HG03460 (cell line): ENCODE measurements around the gene ZNF679.
"Not testable (repeated sequence)": the region's sequence is repeated elsewhere in the genome, so short reads cannot be mapped to it uniquely, and the experiment has no call there.

Experiments used
- ATAC-seq: cut with Tn5 transposase; IDR thresholded peaks from one replicate; pipeline ENCODE4 v1.9.1; 2021; ENCODE audit not compliant: unreplicated experiment

Gene ZNF679

DNA sequence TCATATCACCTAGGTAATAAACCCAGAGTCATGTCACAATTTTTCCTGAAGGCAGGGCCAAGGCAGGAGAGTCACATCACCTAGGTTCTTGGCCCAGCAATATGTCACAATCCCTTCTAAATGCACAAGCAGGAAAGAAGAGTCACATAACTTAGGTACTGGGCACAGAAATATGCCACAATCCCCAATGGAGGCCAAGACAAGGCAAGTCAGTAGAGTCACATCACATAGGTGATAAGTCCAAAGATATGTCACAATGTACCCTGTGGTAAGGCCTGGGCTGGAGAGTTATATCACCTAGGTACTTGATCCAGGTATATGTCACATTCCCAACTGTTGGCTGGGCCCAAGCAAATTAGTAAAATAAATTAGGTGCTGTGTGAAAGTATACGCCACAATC lies at the start of gene ZNF679:
TSS of gene ZNF679 (plus strand) at position 301 of the 400 bp plus-strand sequence. CDS start 20,644 bp downstream, outside the sequence.
- ATAC-seq, result not testable (repeated sequence)

DNA sequence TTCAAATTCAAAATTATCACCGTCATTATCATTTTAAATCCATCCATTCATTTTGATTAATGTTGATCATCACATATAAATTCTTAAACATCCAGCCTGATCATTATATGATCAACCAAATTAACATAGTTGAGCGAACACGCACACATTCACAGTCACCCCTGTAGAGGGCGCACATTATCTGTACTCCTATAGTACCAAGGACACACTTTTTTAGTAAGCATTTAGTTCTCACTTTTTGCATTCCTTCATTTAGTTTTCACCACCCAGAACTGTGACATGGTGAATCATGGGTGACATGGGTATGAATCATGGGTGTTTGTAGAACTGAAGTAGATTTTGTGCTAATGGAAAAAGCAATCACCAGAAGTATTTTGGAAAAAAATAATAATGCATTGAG lies 47.3 kb upstream of the ZNF679 start:
- ATAC-seq, result no peak

DNA sequence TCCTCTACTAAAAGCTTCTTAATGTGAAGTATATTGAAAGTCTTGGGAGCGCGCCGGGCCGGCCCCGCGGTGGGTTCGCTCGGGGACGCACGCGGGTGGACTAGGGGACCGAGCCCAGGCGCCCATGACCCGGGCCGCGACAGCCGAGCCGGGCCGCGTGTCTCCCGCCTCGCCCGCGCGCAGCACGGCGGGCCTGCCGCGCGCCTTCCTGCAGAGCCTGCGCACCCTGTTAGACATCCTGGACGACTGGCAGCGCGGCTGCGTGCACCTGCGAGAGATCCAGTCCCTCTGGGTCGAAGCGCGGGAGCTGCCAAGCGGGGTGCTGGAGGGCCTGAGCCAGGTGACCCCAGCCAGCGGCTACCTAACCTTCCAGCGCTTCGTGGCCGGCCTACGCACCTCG lies 46.7 kb upstream of the ZNF679 start:
- ATAC-seq, result no peak

DNA sequence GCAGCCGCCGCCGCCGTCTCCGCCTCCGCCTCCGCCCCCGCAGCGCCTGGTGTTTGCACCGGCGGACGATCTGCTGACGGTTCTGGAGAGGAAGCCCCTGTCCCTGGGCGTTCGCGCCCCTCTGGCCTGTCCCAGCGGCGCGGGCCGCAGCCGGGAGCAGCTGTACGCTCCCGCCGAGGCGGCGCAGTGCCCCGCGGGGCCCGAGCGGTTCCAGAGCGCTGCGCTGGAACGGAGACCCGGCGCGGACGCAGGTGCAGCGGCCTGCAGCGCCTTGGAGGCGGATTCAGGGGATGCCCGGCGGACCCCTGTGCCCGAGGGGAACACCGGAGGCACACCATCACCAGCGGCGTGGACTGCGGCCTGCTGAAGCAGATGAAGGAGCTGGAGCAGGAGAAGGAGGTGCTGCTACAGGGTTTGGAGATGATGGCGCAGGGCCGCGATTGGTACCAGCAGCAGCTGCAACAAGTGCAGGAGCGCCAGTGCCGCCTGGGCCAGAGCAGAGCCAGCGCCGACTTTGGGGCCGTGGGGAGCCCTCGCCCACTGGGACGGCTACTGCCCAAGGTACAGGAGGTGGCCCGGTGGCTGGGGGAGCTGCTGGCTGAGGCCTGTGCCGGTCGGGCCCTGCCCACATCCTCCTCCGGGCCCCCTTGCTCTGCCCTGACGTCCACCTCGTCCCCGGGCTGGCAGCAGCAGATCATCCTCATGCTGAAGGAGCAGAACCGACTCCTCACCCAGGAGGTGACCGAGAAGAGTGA lies 46.1 kb upstream of the ZNF679 start:
- no peak for ATAC-seq

DNA sequence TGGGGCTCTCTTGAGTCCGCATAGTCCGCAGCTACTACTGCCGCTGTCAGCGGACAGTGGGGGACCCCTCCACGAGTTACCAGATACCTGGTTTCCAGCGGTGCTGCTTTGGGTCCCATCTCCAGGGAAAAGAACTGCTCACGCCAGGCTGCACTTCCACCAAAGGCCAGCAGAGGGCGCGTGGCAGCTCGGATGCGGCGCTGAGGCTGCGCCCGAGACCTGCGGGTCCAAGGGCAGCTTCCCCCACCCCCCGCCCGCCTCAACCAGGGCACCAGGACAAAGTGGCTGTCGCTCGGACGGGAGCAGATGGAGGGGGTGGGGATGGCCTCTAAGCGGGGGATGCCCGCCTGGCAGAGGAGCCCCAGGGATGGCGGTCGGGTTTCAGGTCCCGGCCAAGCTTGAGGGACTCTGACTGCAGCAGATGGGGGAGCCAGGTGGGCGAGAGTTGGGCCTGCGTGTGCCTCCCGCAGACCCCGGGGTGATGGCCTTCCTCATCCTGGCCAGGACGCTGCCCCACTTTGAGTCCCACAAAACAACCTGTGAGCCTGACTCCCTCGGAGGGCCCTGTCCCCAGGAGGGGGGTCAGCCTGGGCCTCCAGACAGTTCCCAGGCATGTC lies 45.0 kb upstream of the ZNF679 start:
- no peak for ATAC-seq

DNA sequence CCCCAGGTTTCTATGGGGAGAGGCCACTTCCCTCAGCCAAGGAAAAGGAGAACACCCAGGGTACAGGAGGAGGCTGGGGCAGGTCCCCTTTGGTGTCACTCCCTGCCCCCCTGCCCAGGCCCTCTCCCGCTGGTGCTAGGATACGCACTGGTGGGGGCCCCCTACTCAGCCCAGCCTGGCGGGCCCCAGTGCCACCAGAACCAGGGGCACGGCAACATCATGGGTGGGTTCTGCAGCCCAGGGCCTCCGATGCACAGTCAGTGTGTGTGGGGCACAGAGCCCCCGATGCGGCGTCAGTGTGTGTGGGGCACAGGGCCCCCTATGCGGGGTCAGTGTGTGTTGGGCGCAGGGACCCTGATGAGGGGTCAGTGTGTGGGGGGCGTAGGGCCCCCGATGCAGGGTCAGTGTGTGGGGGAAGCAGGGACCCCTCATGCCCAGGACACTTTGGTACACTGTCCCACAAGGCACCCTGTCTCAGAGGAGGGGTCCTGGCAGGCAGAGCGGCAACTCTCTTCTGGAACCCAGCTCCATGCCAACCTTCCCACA lies 44.4 kb upstream of the ZNF679 start:
- no peak for ATAC-seq

DNA sequence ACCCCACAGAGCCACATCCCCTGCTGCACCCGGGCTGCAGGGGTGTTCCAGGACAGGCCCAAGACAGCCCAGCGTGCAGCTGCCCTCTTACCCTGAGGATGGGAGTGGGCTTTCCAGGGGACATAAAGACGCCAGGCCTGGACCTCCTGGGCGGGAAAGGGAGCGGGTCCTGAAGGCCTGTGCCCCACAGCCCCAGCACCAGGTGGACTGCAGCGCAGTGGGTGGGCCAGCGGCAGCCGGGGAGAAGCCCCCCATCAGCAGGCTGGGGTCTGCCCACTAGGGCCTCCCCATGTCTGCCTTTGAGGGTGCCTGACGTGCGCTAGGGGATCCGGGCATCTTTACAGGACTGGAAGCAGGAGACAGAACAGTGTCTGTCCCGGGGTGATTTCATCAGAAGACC lies 43.9 kb upstream of the ZNF679 start:
- no peak for ATAC-seq

DNA sequence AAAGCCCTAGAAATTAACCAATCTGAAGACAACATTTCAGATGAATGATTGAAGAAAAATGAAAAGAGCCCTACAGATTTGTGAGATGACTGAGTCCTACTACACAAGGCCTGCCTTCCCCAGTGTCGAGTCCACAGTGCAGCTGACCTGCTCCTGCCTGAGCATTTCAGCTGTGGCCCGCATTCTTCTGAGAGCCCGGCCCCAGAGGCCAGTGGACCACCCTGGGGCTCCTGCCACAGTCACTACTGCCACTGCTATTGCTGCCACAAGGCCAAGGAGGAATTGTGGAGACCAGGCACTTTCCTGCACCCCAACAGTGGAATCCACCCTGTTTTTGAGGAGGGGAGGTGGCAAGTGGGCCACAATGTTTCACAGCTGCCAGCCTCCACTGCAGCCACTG lies 40.9 kb upstream of the ZNF679 start:
- ATAC-seq, result no peak

DNA sequence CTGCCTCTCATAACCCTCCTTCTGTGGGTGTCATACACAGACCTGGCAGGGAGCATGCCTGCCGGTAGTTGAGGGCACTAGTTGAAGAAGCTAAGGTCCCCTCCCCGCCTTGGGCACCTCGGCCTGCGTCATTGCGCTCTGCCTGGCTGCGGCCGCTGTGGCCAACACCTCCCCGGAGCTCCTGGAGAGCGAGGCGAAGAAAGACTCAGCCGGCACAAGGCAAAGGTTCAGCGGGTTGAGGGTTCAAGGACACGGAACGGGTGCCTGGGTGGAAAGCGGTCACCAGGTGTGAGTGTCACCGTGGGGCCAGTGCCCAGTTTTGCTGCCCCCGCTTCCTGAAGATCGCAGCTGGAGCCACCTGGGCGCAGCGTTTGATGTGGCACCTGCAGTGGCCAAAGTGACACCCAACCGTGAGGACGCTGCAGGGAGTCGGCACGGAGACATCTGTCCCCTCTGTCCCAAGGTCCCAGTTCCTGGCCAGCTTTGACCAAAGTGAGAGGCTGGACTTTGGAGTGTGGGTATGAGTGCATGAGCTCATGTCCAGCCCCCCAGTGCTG lies 36.0 kb upstream of the ZNF679 start:
- ATAC-seq, result no peak

- no peak for ATAC-seq
Observed at GRCh38 chr7:64192775-64193174, 35.5 kb upstream of the ZNF679 start.

DNA sequence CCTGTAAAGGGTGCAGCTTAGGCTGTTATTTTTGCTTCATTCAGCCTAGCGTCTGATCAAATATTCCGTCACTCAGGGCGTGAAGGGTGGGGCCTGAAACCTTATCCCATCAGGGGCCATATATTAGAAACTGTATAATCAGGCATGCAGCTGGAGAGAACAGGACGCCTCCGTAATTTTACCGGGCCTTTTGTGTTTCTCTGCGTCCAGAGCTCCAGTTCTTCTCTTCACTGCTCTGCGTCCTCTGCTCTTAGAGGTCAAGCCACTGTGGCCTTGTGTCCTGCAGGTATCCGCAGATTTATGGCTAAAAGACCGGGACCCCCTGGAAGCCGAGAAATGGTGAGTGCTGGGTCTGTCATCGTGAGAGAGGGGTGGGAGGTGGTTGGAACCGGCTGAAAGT lies 21.4 kb upstream of the ZNF679 start, which contains the start of gene ZNF735:
TSS of gene ZNF735 (plus strand) at position 301 of the 400 bp plus-strand sequence. CDS start at position 301, 0 bp downstream.
- ATAC-seq, result no peak

DNA sequence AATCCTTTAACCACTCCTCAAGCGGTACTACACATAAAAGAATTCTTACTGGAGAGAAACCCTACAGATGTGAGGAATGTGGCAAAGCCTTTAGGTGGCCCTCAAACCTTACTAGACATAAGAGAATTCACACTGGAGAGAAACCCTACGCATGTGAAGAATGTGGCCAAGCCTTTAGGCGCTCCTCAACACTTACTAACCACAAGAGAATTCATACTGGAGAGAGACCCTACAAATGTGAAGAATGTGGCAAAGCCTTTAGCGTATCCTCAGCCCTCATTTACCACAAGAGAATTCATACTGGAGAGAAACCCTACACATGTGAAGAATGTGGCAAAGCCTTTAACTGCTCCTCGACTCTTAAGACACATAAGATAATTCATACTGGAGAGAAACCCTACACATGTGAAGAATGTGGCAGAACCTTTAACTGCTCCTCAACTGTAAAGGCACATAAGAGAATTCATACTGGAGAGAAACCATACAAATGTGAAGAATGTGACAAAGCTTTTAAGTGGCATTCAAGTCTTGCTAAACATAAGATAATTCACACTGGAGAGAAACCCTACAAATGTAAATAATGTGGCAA lies 8.5 kb upstream of the ZNF679 start:
- not testable (repeated sequence) for ATAC-seq

- no peak for ATAC-seq
Observed at GRCh38 chr7:64223366-64223765, 4.9 kb upstream of the ZNF679 start.

DNA sequence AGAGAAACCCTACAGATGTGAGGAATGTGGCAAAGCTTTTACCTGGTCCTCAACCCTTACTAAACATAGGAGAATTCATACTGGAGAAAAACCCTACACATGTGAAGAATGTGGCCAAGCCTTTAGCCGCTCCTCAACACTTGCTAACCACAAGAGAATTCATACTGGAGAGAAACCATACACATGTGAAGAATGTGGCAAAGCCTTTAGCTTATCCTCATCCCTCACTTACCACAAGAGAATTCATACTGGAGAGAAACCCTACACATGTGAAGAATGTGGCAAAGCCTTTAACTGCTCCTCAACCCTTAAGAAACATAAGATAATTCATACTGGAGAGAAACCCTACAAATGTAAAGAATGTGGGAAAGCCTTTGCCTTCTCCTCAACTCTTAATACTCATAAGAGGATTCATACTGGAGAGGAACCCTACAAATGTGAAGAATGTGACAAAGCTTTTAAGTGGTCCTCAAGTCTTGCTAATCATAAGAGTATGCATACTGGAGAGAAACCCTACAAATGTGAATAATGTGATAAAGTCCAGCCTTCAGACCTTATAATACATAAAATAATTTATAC lies 38.2 kb downstream of the ZNF679 start:
- no peak for ATAC-seq

DNA sequence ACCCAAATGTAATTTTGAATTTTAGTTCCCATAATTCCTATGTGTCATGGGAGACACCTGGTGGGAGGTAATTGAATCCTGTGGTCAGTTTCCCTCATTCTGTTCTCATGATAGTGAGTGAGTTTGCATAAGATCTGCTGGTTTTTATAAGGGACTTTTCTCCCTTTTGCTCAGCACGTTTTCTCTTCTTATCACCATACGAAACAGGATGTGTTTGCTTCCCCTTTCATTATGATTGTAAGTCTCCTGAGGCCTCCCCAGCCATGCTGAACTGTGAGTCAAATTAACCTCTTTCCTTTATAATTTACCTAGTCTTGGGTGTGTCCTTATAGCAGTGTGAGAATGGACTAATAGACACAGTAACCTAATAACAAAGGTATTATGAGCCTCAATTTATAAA lies 49.4 kb downstream of the ZNF679 start:
- no peak for ATAC-seq

DNA sequence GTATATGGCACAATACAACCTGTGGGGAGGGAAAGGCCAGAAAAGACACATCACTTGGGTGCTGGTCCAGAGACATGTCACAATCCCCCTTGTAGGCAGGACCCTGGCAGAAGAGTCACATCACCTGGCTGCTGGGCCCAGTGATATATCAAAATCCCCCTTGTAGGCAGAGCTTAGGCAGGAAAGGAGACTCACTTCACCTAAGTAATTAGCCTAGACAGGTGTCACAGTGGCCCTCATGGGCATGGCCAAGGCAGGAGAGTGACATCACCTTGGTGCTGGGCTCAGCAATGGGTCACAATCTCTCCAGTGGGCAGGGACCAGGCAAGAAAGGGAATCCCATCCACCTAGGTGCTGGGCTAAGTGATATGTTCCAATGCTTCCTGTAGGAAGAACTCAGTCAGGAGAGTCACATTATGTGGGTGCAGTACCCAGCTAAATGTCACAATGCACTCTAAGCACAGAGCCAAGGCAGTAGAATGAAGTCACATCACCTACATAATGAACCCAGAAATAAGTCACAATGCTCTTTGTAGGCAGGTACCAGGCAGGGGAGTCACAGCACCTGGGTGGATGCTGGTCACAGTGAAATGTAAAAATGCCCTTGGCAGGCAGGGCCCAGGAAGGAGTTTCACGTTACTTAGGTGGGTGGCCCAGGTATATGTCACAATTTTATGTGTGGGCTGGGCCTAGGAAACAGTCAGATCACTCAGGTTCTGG lies 66.6 kb downstream of the ZNF679 start:
- ATAC-seq, result no peak

DNA sequence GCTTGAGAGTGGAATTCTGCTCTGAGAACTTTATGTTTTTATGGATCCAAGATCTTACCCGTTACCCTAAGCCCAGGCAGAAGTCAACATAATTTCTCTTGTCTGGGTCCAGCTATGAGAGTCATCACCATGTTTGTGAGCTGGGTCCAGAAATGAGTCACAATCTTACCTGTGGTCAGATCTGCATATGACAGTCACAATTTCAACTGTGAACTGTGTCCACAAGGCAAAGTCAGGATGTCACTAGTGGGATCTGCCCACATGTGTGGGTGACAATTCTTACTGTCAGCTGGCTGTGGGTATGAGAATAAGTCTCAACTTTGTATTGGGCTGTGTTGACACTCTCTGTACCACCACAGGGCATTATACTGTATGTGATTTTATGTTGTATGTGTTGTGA lies 69.1 kb downstream of the ZNF679 start:
- ATAC-seq, result not testable (repeated sequence)

- no peak for ATAC-seq
Observed at GRCh38 chr7:64300641-64301405, 72.5 kb downstream of the ZNF679 start.

DNA sequence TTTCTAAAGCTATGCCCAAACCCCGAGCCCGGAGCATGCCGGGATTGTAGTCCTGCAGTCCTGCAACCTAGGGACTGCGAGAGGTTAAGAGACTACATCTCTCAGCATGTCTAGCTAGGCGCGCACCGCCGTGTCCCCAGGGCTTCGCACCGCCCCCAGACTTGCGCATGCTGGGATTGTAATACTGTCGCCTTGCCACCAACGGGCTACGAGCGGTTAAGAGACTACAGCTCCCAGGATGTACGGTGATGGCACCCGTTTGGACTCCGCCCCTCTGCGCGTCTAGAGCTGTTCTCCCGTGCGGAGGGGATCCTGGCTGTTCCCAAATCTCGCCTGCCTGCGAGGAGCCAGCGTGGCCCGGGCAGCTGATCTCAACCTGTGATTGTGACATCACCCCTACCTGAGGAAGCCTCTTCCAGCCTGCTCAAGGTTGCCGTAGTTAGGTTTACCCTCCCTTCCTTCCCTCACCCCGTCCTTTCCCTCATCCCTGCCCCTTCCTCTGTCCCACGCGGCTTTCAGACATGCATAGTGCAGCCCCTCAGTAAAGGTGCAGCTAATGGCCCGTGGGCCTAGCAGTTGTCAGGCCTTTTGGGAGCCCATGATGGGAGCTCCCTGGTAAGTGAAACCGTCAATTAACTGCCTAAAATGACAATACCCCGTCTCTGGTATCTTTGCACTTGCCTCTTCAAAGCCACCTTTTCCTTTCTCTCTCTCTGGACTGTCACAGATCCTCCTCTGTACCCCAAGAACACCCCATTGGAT lies 79.2 kb downstream of the ZNF679 start:
- ATAC-seq, result peak; percentile 96
